GM12872 (cell line): ENCODE measurements around the gene HPCAL1.

Experiments used
- CTCF ChIP-seq: IDR thresholded peaks from 3 replicates; pipeline ENCODE4 v1.5.1; 2011; ENCODE audit warnings: low read depth, mild to moderate bottlenecking, low read length, moderate library complexity; ENCODE audit not compliant: insufficient read depth

Gene HPCAL1

GRCh38 chr2:10435820-10436204 lies 133.1 kb downstream of the HPCAL1 start:
- no peak for TF ChIP-seq CTCF

GRCh38 chr2:10436583-10437110 lies 133.9 kb downstream of the HPCAL1 start:
- TF ChIP-seq CTCF = no peak

- no peak for TF ChIP-seq CTCF
These were observed 135.1 kb downstream of the HPCAL1 start for GRCh38 chr2:10437806-10438205.

GRCh38 chr2:10438688-10439087 lies 136.0 kb downstream of the HPCAL1 start:
- no peak for TF ChIP-seq CTCF

DNA sequence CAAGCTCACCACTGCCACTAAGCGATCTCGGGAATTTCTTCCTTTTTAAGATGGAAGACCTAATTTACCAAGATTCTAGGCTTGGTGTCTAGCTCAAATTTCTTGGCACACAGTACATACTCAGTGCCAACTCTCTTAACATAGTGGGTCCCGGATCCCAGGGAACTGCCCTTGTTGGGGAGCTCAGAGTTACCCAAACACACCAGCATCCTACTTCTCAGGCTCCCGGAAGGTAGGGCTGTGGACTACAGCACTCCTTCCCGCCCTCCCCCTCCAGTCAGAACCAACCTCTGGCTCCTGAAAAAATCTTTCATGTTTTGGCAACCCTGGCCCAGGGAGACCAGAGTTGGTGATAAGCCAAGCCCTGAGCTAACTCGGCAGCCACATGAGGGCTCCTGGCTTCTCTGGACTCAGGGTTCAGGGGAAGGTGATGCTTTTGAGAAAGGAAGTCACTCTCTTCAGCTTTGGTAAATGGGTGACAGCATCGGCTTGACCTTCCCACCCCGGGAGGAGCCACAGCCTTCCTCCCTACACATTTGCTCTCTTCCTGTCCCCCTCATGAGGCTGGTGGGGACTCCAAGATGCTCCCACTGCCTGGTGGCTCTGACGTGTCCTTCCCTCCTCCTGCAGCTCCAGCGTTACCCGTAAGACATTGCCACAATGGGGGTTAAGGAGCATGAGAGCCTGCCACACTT lies 136.6 kb downstream of the HPCAL1 start:
- no peak for TF ChIP-seq CTCF

GRCh38 chr2:10439971-10440370 lies 137.3 kb downstream of the HPCAL1 start:
- TF ChIP-seq CTCF = no peak

DNA sequence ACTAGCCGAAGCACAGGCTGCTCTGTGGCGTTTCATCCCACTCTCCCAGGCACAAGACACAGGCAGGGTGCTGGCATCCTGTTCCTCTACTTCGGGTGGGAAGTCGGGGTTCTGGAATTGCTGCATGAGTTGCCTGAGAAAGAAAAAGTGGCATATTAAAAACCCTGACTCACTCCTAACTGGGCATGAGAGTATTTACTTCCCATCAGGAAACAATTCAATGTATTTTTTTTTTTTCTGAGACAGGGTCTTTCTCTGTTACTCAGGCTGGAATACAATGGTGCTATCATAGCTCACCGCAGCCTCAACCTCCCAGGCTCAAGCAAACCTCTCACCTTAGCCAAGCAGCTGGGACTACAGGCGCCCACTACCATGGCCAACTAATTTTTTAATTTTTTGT lies 138.0 kb downstream of the HPCAL1 start:
- no peak for TF ChIP-seq CTCF
